PC-9 (cell line): ENCODE data around the gene DLG1. TPM values are rescaled to one million over a fixed set of nuclear protein-coding genes. Genes with fewer than 3 reads are reported as not detected.
A peak's percentile ranks its signal among the peaks of the same experiment; 100 is the strongest.

Experiments
- BruUV-seq: library from RNA; stranded (reverse); fragments of 400-500 nt; replicated peaks from 2 replicates; lab custom pipeline; 2021; lab: Mats Ljungman, UMichigan
- CTCF ChIA-PET: fragments of 300-600 bp; sonication (Branson Sonifier 250); formaldehyde crosslinking; loops from one replicate; lab custom pipeline; 2022; ENCODE audit warnings: antibody characterized with exemption; lab: Charles Lee
- POLR2A ChIA-PET: fragments of 300-600 bp; sonication (Branson Sonifier 250); formaldehyde crosslinking; loops from one replicate; lab custom pipeline; 2022; ENCODE audit warnings: antibody characterized with exemption; ENCODE audit not compliant: unreplicated experiment; lab: Charles Lee
- DNase-seq, 2 experiments: peaks; one replicate each; pipeline versions ENCODE4 v3.0.0 to v3.0.0-alpha.2; 2015 to 2022; ENCODE audit warnings: mixed read lengths in 1 of 2
- H2AFZ ChIP-seq: fragments of 200-600 bp; sonication (generic); 2 replicates; pipeline ENCODE4 v1.8.1; 2017; ENCODE audit warnings: antibody characterized with exemption
- H3F3A ChIP-seq: fragments of 200-600 bp; sonication (generic); 2 replicates; pipeline ENCODE4 v1.8.1; 2017; ENCODE audit warnings: antibody characterized with exemption, mild to moderate bottlenecking, low read depth; ENCODE audit not compliant: insufficient read depth
- H3K27ac ChIP-seq: fragments of 200-600 bp; sonication (generic); 2 replicates; pipeline ENCODE4 v1.6.1; 2016; ENCODE audit warnings: mixed run types
- H3K27me3 ChIP-seq: fragments of 200-600 bp; sonication (generic); 2 replicates; pipeline ENCODE4 v1.6.1; 2016; ENCODE audit warnings: low read depth, mixed run types; ENCODE audit not compliant: insufficient read depth
- H3K36me3 ChIP-seq: fragments of 200-600 bp; sonication (generic); 2 replicates; pipeline ENCODE4 v1.6.1; 2016; ENCODE audit warnings: low read depth, mixed run types
- H3K4me1 ChIP-seq: fragments of 200-600 bp; sonication (generic); replicated peaks from 2 replicates; pipeline ENCODE4 v1.6.1; 2016; ENCODE audit warnings: mixed run types; ENCODE audit not compliant: insufficient read depth
- H3K4me2 ChIP-seq: fragments of 200-600 bp; sonication (generic); 2 replicates; pipeline ENCODE4 v1.6.1; 2017; ENCODE audit warnings: mixed run types
- H3K4me3 ChIP-seq: fragments of 200-600 bp; sonication (generic); 2 replicates; pipeline ENCODE4 v1.6.1; 2016; ENCODE audit warnings: mixed run types
- H3K79me2 ChIP-seq: fragments of 200-600 bp; sonication (generic); 2 replicates; pipeline ENCODE4 v1.6.1; 2017; ENCODE audit warnings: low read depth, mixed run types
- H3K9me2 ChIP-seq: fragments of 200-600 bp; sonication (generic); 2 replicates; pipeline ENCODE4 v1.8.1; 2017; ENCODE audit warnings: mild to moderate bottlenecking; ENCODE audit not compliant: insufficient read depth
- H3K9me3 ChIP-seq: fragments of 200-600 bp; sonication (generic); 2 replicates; pipeline ENCODE4 v1.8.1; 2016; ENCODE audit warnings: low read depth; ENCODE audit not compliant: insufficient read depth
- H4K20me1 ChIP-seq: fragments of 200-600 bp; sonication (generic); 2 replicates; pipeline ENCODE4 v1.8.1; 2017; ENCODE audit not compliant: insufficient read depth
- CTCF ChIP-seq: fragments of 200-600 bp; sonication (generic); conservative IDR thresholded peaks from 2 replicates; pipeline ENCODE4 v1.6.1; 2017; ENCODE audit warnings: mixed run types, antibody characterized with exemption, mild to moderate bottlenecking, moderate library complexity
- EZH2 ChIP-seq: fragments of 200-600 bp; sonication (generic); IDR thresholded peaks from 2 replicates; pipeline ENCODE4 v1.8.0; 2017; ENCODE audit warnings: antibody characterized with exemption, low read depth
- intact Hi-C: fragments of 100-400 bp; cut with micrococcal nuclease; formaldehyde crosslinking; loops from one replicate; pipeline ENCODE4 v1.10.0; 2022; ENCODE audit not compliant: unreplicated experiment
- total RNA-seq: library from RNA; stranded (reverse); gene quantifications from 2 replicates; pipeline ENCODE4 v1.2.3, GENCODE V29; 2021

Gene DLG1
- total RNA-seq, 1 experiment from 2014 or later = 201 TPM

GRCh38 chr3:197007953-197008352 is 290.5 kb downstream of the DLG1 start:
- H3F3A ChIP-seq = no peaks in the 10 kb centered on the region
- H3K27me3 ChIP-seq = no peaks in the 10 kb centered on the region
- no peak for DNase-seq
- no peaks in the 10 kb centered on the region for H3K36me3 ChIP-seq
- no peak overlapping the region for H3K4me2 ChIP-seq
- CTCF ChIA-PET = no interaction called here
- no peaks in the 10 kb centered on the region for H3K9me3 ChIP-seq
- H3K79me2 ChIP-seq = no peaks in the 10 kb centered on the region
- H3K4me3 ChIP-seq = no peak overlapping the region
- BruUV-seq = no TSS peak
- no peaks in the 10 kb centered on the region for H3K9me2 ChIP-seq
- TF ChIP-seq EZH2 (no peak), CTCF (no peak)
- H2AFZ ChIP-seq = no peak overlapping the region
- no peaks in the 10 kb centered on the region for H3K4me1 ChIP-seq
- H4K20me1 ChIP-seq = no peaks in the 10 kb centered on the region
- POLR2A ChIA-PET = no interaction called here
- no peak overlapping the region for H3K27ac ChIP-seq
- intact Hi-C loops = no loop called here

DNA sequence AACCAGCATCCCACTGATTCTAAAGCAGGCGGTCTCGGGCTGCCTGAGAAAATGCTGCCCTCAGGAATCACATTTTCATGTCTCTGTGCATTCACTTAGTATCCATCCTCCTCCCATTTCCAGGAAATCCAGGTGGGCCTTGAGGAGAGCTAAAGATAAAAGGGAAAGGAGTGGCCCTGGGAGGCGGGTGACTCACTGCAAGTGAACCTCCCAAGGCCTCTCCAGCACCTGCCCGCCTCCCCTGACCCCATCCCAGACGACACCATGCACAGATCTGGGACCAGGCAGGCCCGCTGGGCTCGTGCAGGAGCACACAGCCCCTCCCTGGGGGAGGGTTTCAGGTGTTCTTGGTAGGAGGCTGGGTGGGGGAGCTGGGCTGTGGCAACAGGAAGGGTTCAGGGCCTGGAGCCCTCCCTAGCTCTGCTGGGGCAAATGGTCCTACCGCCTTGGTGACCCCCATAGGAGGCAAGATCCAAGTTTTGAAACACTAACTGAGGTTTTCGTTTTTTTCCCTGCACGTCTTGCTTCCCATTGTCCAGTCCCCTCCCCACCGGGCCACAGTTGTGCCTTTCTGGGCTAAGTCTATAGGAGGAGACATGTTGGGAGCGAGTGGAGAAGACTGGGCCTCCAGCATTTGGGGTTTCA is 291.0 kb downstream of the DLG1 start:
- TF ChIP-seq EZH2 (no peak), CTCF (no peak)
- no TSS peak for BruUV-seq
- ChIA-PET CTCF (no interaction called here), POLR2A (interaction anchor here (0.7 kb wide), 1 partner anchor 42 kb away, joined by 3 read pairs; no protein-coding TSS in a partner anchor)
- H3K79me2 ChIP-seq = no peaks in the 10 kb centered on the region
- H3K4me2 ChIP-seq = no peak overlapping the region
- H3K4me1 ChIP-seq = no peaks in the 10 kb centered on the region
- no peaks in the 10 kb centered on the region for H3K9me3 ChIP-seq
- no peaks in the 10 kb centered on the region for H4K20me1 ChIP-seq
- H3K27ac ChIP-seq = no peak overlapping the region
- H3K4me3 ChIP-seq = no peak overlapping the region
- H3K27me3 ChIP-seq = no peaks in the 10 kb centered on the region
- DNase-seq = peak in 1 of 2 experiments; percentile 31
- H2AFZ ChIP-seq = no peak overlapping the region
- H3K9me2 ChIP-seq = no peaks in the 10 kb centered on the region
- H3K36me3 ChIP-seq = no peaks in the 10 kb centered on the region
- intact Hi-C loops = no loop called here
- H3F3A ChIP-seq = no peaks in the 10 kb centered on the region

GRCh38 chr3:197006860-197007259 is 291.6 kb downstream of the DLG1 start:
- Histone ChIP-seq H3K79me2 (no peaks in the 10 kb centered on the region), H3K4me1 (no peaks in the 10 kb centered on the region), H3K9me2 (no peaks in the 10 kb centered on the region), H3F3A (no peaks in the 10 kb centered on the region), H3K4me3 (no peak overlapping the region), H2AFZ (no peak overlapping the region), H4K20me1 (no peaks in the 10 kb centered on the region), H3K9me3 (no peaks in the 10 kb centered on the region), H3K27ac (no peak overlapping the region), H3K36me3 (no peaks in the 10 kb centered on the region), H3K4me2 (no peak overlapping the region), H3K27me3 (no peaks in the 10 kb centered on the region)
- TF ChIP-seq CTCF (no peak), EZH2 (no peak)
- no TSS peak for BruUV-seq
- intact Hi-C loops = no loop called here
- CTCF ChIA-PET = no interaction called here
- no peak for DNase-seq
- POLR2A ChIA-PET = interaction anchor here (0.7 kb wide), 1 partner anchor 41 kb away, joined by 3 read pairs; no protein-coding TSS in a partner anchor
